Activated CD4-positive, alpha-beta T cell treated with anti-CD3 and anti-CD28 coated beads for 24 hours (primary cell): Measurements from ENCODE around the gene MAP2.

ENCODE experiments used
- DNase-seq, 2 donors: peaks; one replicate each; pipeline ENCODE4 v3.0.0-alpha.2; 2020; ENCODE audit warnings: low read depth in 2 of 2

Gene MAP2

GRCh38 chr2:209713219-209713618 is 289.4 kb downstream of the MAP2 start:
- no peak for DNase-seq

GRCh38 chr2:209719034-209719433 is 295.2 kb downstream of the MAP2 start:
- DNase-seq = no peak

GRCh38 chr2:209721497-209721896 is 297.6 kb downstream of the MAP2 start:
- DNase-seq = no peak

- no peak for DNase-seq
These were observed 302.5 kb downstream of the MAP2 start for GRCh38 chr2:209726311-209726710.

- no peak for DNase-seq
These were observed 303.2 kb downstream of the MAP2 start for GRCh38 chr2:209727077-209727476.

GRCh38 chr2:209734805-209735204 is 311.0 kb downstream of the MAP2 start:
- DNase-seq = no peak

- DNase-seq = no peak
These were observed 318.1 kb downstream of the MAP2 start for GRCh38 chr2:209741953-209742352.

- no peak for DNase-seq
These were observed 329.2 kb downstream of the MAP2 start for GRCh38 chr2:209753020-209753419.

GRCh38 chr2:209757163-209757562 is 333.3 kb downstream of the MAP2 start:
- DNase-seq = no peak

GRCh38 chr2:209761566-209761965 is 337.7 kb downstream of the MAP2 start:
- no peak for DNase-seq

- DNase-seq = no peak
These were observed 338.7 kb downstream of the MAP2 start for GRCh38 chr2:209762563-209762962.

GRCh38 chr2:209763106-209763505 is 339.3 kb downstream of the MAP2 start:
- no peak for DNase-seq

- no peak for DNase-seq
These were observed 342.8 kb downstream of the MAP2 start for GRCh38 chr2:209766613-209767012.

GRCh38 chr2:209767316-209767715 is 343.5 kb downstream of the MAP2 start:
- no peak for DNase-seq

- DNase-seq = no peak
These were observed 344.7 kb downstream of the MAP2 start for GRCh38 chr2:209768557-209768956.

- DNase-seq = no peak
These were observed 347.8 kb downstream of the MAP2 start, which contains the start of gene UNC80 for GRCh38 chr2:209771474-209772289. UNC80 (plus strand) TSS chr2:209771832; CDS start chr2:209772073, 241 bp downstream.

GRCh38 chr2:209772290-209772685 is 348.4 kb downstream of the MAP2 start:
- DNase-seq = no peak

- no peak for DNase-seq
These were observed 349.5 kb downstream of the MAP2 start for GRCh38 chr2:209773377-209773776.
